GM19372 (cell line): ENCODE results near the gene CLASP1.
"Not testable (repeated sequence)": the region's sequence is repeated elsewhere in the genome, so short reads cannot be mapped to it uniquely, and the experiment has no call there.

Experiments
- ATAC-seq: cut with Tn5 transposase; IDR thresholded peaks from one replicate; pipeline ENCODE4 v1.9.1; 2021; ENCODE audit warnings: mild to moderate bottlenecking, low read depth, moderate library complexity; ENCODE audit not compliant: unreplicated experiment

Gene CLASP1

GRCh38 chr2:121588357-121588756, 60.9 kb downstream of the CLASP1 start:
- no peak for ATAC-seq

GRCh38 chr2:121587131-121587530, 62.1 kb downstream of the CLASP1 start:
- ATAC-seq = no peak

DNA sequence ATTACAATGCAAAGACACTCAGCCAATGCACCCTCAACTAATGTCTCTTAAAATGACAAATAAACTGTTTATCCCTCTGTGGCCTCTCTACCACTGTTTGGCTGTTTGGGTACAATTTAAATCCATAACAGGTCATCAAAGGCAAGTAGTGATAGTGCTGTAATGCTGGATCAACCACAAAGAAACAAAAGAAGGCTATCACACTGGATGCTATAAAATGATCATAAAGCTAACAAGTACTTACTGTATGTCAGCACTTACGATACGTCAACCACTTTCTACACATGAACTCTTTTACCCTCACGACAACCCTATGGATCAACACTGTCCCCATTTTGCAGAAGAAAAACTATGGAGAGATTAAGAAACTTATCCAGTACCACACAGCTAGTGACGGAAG, 64.5 kb downstream of the CLASP1 start:
- no peak for ATAC-seq

- no peak for ATAC-seq
Measured at GRCh38 chr2:121583555-121583954, 65.7 kb downstream of the CLASP1 start.

DNA sequence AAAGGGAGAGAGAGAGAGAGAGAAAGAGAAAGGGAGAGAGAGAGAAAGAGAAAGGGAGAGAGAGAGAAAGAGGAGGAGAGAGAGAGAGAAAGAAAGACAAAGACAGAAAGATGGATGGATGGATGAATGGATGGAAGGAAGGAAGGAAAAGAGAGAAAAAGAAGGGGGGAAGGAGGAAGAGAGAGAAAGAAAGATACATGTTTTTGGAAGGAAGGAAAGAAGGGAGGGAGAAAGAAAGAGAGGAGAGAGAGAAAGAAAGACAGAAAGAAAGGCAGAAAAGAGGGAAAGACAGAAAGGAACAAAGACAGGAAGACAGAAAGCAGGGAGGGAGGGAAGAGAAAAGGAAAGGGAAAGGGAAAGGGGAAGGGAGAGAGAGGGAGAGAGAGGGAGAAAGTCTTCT, 67.0 kb downstream of the CLASP1 start:
- no peak for ATAC-seq

GRCh38 chr2:121579309-121579708, 70.0 kb downstream of the CLASP1 start:
- no peak for ATAC-seq

GRCh38 chr2:121577381-121577780, 71.9 kb downstream of the CLASP1 start:
- ATAC-seq = no peak

- no peak for ATAC-seq
Measured at GRCh38 chr2:121576263-121576662, 73.0 kb downstream of the CLASP1 start.

DNA sequence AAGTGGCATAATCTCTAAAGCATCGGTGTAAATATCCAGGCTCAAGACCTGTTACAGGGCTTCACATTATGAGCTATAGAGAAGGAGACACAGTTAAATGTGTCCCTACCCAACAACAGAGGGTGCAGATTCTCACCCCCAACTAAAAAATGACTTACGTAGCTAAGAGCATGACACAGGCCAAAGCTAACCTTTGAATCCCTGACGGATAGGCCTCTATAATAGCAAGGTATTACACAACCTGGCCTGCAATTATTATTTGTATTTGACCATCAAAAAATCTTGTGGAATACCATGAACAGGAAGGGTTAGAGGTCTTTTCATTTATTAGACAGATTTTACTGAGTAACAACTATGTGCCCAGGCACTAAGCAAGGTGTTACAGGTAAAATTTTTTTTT, 73.5 kb downstream of the CLASP1 start:
- ATAC-seq = no peak

- ATAC-seq = no peak
Measured at GRCh38 chr2:121570667-121571055, 78.6 kb downstream of the CLASP1 start.

DNA sequence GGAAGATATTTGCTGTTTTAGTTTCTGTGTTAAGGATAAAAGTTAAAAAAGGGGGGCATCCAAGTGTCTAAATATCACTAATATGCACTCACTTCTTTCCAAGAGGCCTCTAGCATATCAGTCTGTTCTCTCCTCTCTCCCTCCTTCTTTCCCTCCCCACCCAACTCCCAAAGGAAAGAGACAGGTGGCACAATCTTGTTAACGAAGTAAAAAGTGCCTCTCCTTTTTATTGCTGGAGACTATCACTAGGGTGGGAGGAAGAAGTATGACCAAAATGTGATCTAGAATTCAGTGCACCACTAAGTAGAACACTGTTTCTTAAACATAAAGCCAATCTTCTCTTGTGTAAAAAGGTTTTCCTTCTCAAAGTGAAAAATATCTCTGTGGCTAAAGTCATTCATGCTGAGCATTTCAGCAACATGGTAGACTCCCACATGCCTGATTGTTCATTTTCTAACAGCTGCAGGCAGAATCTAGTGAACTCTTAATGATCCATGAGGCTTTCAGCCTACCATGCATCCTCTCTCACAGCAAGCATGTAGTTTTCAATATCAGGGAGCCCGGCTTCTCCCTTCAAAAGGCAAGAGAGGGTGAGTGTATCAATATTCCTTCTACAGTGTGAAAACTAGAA, 79.1 kb downstream of the CLASP1 start:
- no peak for ATAC-seq

GRCh38 chr2:121567957-121568409, 81.3 kb downstream of the CLASP1 start:
- ATAC-seq = no peak

DNA sequence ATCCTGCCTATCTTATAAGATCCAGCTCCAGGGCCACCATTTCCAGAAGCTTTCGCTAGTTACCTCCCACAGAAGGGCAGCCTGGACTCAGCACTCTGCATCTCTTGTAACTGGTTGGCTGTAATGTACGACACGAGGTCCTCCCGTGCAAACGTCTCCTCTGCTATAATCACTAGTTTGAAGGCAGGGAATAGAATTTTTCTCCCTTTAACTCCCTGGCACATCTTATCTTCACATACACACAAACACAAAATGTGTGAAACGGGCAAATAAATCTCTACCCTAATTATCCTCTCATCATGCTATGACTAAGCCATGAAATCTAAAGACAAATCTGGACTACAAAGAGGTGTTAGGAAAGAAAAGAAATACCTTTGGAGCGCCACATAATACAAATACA, 81.8 kb downstream of the CLASP1 start:
- no peak for ATAC-seq

DNA sequence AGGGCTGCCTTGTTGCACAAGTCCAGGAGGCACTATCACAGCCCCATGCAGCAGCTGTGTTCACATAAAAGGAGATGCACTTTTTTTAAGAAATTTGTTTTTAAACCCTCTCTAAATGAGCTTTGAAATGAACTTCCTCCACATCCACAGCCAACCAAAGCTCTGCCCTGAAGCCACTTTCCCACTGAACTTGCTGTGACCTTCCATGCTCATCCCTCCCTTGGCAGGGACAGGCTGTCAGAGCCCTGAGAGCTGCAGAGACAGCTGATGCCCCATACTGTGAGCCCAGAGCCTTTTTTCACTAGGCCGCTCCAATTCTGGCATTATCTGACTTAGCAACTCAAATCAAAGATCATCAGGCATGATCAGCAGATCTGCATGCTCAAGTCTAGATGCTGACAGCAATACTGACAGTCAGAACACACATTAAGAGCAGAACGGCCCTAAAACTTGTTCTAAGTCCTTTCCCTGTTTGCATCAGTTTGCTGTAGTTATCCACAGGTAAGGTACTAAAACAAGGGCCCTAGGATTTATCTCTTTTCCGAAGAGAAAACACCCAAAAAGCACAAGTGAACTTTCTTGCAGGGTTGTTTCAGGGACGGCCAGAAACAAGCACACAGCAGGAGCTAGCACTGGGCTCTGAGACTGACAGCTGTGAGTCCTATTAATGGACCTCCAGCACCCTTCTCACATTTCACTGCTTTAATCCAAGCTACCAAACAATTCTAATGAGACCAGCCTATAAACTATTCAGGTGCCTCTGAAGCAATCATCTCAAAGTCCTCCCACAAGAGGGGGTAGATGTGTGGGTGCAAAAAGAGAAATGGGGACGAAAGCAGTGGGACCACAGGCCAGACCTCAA, 83.6 kb downstream of the CLASP1 start:
- no peak for ATAC-seq

- ATAC-seq = no peak
Measured at GRCh38 chr2:121564905-121565304, 84.4 kb downstream of the CLASP1 start.

GRCh38 chr2:121563754-121564153, 85.5 kb downstream of the CLASP1 start:
- not testable (repeated sequence) for ATAC-seq

GRCh38 chr2:121562269-121563176, 86.7 kb downstream of the CLASP1 start:
- ATAC-seq = peak; percentile 58

DNA sequence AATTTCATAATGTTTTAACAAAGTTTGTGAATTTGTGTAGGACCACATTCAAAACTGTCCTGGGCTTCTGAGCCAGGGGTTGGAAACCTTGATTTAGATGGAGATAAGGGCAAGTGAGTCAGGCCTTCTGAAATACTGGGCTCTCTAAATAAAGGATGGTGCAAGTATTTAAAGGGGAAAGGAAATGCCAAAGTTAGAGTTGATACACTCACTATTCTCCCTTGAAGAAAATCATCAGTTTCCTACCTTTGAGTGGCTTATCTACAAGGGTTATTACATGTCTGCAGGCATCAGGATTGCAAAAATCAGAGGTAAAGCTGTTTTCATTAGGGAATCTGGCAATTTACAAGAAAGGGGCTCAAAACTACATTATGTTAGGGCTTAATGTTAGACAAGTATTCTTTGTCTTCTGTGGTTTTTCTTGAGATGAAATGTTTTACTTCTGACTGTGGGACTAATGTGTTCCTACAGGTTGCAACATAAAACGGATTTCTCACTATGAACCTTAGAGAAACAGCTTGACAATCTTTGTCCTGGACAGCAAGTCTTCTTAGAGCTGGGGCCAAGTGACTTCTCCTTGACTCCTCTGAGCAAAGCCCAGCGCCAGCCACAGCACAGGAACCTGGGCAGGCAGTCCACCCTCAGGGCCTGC, 87.5 kb downstream of the CLASP1 start:
- ATAC-seq = no peak

DNA sequence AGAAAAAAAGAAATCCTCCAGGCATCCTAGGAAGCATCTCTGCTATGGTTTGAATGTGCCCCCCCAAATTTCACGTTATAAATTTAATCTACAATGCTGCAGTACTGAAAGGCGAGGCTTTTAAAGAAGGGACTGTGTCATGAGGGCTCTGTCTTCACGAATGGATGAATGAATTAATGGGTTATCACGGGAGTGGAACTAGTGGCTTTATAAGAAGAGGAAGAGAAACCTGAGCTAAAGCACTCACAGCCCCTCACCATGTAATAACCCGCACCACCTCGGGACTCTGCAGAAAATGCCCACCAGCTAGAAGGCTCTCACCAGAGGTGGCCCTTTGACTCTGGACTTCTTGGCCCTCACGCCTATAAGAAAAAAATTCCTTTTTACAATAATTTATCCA, 90.9 kb downstream of the CLASP1 start:
- no peak for ATAC-seq

GRCh38 chr2:121555008-121555407, 94.3 kb downstream of the CLASP1 start:
- no peak for ATAC-seq
